ENCODE data around the gene KLKB1.
A peak's percentile ranks its signal among the peaks of the same experiment; 100 is the strongest.

KLKB1 gene

GRCh38 chr4:186193851-186194250 lies 33.5 kb upstream of the KLKB1 start:
- no peak for TF ChIP-seq CTCF (IDR thresholded peaks at IDR 0.05; ENCODE audit: control extremely low read depth, extremely low read depth, low read depth, missing control alignments)
- ChIA-PET POLR2A (no interaction called here), CTCF (interaction anchor here (1.6 to 2.1 kb wide), 2 partner anchors 8 kb away, joined by 3 to 9 read pairs; no protein-coding TSS in a partner anchor)
- DNase-seq (ENCODE audit: extremely low spot score) = no peak

- POLR2A ChIA-PET = no interaction called here
- CTCF ChIA-PET = no interaction called here
- no peak for DNase-seq (ENCODE audit: extremely low spot score)
Measured at GRCh38 chr4:186196063-186196462, 31.2 kb upstream of the KLKB1 start.

GRCh38 chr4:186200516-186200915 lies 26.8 kb upstream of the KLKB1 start:
- no peak for TF ChIP-seq CTCF (IDR thresholded peaks at IDR 0.05; ENCODE audit: control extremely low read depth, extremely low read depth, low read depth, missing control alignments)
- POLR2A ChIA-PET = no interaction called here
- DNase-seq (ENCODE audit: extremely low spot score) = no peak
- CTCF ChIA-PET = no interaction called here

More at GRCh38 chr4:186196063-186196462, 31.2 kb upstream of the KLKB1 start:
- TF ChIP-seq CTCF (IDR thresholded peaks at IDR 0.05; ENCODE audit: control extremely low read depth, extremely low read depth, low read depth, missing control alignments) = no peak

- ChIA-PET CTCF (interaction anchor here (1.1 to 2.1 kb wide), 4 partner anchors 8 to 28 kb away, joined by 3 to 9 read pairs (median 5); no protein-coding TSS in a partner anchor), POLR2A (no interaction called here)
- no peak for TF ChIP-seq CTCF (IDR thresholded peaks at IDR 0.05; ENCODE audit: control extremely low read depth, extremely low read depth, low read depth, missing control alignments)
- no peak for DNase-seq (ENCODE audit: extremely low spot score)
Measured at GRCh38 chr4:186201010-186201409, 26.3 kb upstream of the KLKB1 start.

- ChIA-PET POLR2A (no interaction called here), CTCF (interaction anchor here (0.9 to 2.1 kb wide), 6 partner anchors 9 to 137 kb away, joined by 3 to 9 read pairs (median 3); no protein-coding TSS in a partner anchor)
- peak; percentile 31 for DNase-seq (ENCODE audit: extremely low spot score)
- peak; percentile 69 for TF ChIP-seq CTCF (IDR thresholded peaks at IDR 0.05; ENCODE audit: control extremely low read depth, extremely low read depth, low read depth, missing control alignments)
Measured at GRCh38 chr4:186201535-186202230, 25.6 kb upstream of the KLKB1 start.

GRCh38 chr4:186202490-186203140 lies 24.7 kb upstream of the KLKB1 start:
- no peak for DNase-seq (ENCODE audit: extremely low spot score)
- ChIA-PET CTCF (interaction anchor here (0.9 to 2.1 kb wide), 5 partner anchors 10 to 138 kb away, joined by 3 to 9 read pairs (median 5); partner anchors contain the start of gene CYP4V2), POLR2A (no interaction called here)
- no peak for TF ChIP-seq CTCF (IDR thresholded peaks at IDR 0.05; ENCODE audit: control extremely low read depth, extremely low read depth, low read depth, missing control alignments)

All from GM10248 (cell line).